ENCODE measurements around the gene CST2.
"Not testable (repeated sequence)": the region's sequence is repeated elsewhere in the genome, so short reads cannot be mapped to it uniquely, and the experiment has no call there.

Gene CST2

DNA sequence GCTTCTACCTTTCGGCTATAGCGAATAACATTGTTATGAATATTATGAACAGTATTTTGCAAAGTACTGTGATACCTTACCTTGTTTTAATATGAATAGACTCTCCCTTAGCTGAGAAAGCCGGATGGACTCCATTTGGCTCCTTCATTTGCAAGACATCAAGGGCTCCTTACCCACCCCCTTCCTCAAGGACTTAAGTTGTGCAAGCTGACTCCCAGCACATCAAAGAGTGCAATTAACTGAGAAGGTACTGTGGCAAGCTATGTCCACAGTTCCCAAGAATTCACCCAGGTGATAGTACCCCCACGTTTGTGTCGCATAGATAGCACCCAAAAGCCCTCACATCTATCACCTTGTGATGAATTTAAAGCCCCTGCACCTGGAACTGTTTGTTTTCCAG, 41.8 kb upstream of the CST2 start:
- no peak for TF ChIP-seq ZFX (IDR thresholded peaks at IDR 0.05; ENCODE audit: borderline replicate concordance)
- TF ChIP-seq, protein P1, sequence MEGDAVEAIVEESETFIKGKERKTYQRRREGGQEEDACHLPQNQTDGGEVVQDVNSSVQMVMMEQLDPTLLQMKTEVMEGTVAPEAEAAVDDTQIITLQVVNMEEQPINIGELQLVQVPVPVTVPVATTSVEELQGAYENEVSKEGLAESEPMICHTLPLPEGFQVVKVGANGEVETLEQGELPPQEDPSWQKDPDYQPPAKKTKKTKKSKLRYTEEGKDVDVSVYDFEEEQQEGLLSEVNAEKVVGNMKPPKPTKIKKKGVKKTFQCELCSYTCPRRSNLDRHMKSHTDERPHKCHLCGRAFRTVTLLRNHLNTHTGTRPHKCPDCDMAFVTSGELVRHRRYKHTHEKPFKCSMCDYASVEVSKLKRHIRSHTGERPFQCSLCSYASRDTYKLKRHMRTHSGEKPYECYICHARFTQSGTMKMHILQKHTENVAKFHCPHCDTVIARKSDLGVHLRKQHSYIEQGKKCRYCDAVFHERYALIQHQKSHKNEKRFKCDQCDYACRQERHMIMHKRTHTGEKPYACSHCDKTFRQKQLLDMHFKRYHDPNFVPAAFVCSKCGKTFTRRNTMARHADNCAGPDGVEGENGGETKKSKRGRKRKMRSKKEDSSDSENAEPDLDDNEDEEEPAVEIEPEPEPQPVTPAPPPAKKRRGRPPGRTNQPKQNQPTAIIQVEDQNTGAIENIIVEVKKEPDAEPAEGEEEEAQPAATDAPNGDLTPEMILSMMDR (IDR thresholded peaks at IDR 0.05): no peak
- H3K27ac ChIP-seq: no peak overlapping the region

DNA sequence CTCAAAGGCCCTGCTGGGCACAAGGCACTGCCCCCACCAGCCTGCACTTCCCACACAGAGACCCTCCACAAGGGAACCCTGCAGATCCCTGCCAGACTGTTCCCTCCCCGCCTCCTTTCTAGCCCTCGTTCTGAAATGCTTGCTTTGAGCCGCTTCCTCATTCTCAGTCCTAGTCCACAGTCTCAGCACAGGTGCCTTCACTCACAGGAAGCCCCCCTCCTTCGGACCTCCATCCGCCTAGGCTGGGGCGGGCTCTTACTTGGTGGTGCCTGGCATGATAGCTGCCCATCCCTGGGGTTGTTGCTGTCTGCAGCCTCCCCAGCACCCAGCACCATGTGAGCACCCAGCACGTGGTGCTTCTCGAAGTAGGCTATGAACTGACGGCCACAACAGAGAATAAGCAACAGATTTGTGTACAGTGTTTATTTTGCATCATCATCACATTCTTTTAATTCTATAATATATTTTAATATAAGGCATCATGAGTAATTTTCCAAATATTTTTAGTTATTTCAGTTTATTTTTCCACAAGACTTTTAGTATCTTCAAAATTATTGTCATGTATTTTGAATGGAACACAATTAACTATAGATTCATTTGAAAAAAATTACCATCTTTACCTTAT, 40.7 kb upstream of the CST2 start:
- TF ChIP-seq, protein P1 (IDR thresholded peaks at IDR 0.05): no peak
- no peak for TF ChIP-seq ZFX (IDR thresholded peaks at IDR 0.05; ENCODE audit: borderline replicate concordance)
- H3K27ac ChIP-seq: no peak overlapping the region

DNA sequence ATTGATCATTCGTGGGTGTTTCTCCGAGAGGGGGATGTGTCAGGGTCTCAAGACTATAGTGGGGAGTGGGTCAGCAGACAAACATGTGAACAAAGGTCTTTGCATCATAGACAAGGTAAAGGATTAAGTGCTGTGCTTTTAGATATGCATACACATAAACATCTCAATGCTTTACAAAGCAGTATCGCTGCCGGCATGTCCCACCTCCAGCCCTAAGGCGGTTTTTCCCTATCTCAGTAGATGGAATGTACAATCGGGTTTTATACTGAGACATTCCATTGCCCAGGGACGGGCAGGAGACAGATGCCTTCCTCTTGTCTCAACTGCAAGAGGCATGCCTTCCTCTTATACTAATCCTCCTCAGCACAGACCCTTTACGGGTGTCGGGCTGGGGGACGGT, 34.2 kb upstream of the CST2 start:
- not testable (repeated sequence) for H3K27ac ChIP-seq

DNA sequence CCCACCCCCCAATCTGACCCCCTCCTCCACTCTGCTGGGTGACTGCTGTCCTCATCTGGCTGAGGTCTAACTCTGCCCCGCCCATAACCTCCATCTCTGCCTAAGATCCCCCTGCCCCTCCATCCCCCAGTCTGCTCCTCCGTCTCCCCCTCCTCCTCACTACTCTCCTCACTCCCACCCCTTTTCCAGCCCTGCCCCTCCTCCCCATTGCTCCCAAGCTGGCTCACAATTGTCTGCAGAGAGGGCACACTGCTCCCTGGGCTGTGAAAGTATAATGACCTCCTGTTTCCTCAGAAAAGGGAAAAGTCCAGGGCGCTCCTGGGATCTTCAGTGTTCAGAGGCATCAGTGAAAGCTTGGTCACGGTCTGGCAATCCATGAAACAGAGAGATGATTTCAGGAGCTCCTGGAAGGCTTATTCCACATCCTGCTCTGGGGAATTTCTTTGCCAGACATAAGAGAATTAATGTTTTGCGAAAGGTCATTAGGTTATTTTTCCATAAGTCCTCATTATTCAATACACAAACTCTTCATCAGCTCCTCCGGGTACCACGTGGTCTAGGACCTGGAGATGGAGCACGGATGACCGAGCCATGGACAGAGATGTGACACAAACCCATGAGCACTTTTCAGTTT, 31.6 kb upstream of the CST2 start:
- no peak overlapping the region for H3K27ac ChIP-seq
- no peak for TF ChIP-seq ZFX (IDR thresholded peaks at IDR 0.05; ENCODE audit: borderline replicate concordance)
- TF ChIP-seq, protein P1 (IDR thresholded peaks at IDR 0.05): no peak

DNA sequence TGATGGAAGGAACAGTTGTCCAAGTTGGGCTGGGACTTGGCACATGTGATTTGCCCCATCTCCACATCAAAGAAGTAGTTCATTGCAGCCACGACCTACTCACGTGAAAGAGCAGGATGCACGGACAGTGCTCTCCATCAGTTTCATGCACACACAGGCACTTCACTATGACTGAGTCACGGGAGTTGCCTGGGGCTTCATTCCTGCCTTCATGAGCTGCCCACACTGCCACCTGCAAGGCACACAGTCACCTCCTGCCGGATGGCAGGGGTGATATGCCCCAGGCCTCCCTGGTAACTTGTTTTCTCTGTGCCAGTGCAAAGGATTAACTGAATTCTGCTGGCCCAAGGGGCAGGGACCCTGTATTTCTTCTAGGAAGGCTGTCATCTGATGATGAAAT, 30.2 kb upstream of the CST2 start:
- no peak for TF ChIP-seq ZFX (IDR thresholded peaks at IDR 0.05; ENCODE audit: borderline replicate concordance)
- TF ChIP-seq, protein P1 (IDR thresholded peaks at IDR 0.05): no peak
- no peak overlapping the region for H3K27ac ChIP-seq

DNA sequence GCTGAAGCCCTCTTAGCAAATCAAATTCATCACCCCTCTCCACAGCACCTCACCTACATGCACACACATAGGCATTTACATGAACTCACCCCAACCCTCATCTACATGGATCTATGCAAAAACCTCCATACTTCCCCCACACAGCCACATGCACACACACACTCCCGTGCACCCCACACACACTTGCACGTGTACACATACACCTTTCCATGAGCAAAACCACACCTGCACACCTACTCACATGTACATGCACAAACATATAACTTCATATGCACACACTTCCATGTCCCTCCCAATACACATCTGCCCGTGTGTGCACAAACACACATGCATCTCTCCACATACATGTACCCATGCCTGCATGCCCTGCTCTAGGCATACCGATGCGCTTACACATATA, 29.7 kb upstream of the CST2 start:
- TF ChIP-seq ZFX (IDR thresholded peaks at IDR 0.05; ENCODE audit: borderline replicate concordance): no peak
- TF ChIP-seq, protein P1 (IDR thresholded peaks at IDR 0.05): no peak

DNA sequence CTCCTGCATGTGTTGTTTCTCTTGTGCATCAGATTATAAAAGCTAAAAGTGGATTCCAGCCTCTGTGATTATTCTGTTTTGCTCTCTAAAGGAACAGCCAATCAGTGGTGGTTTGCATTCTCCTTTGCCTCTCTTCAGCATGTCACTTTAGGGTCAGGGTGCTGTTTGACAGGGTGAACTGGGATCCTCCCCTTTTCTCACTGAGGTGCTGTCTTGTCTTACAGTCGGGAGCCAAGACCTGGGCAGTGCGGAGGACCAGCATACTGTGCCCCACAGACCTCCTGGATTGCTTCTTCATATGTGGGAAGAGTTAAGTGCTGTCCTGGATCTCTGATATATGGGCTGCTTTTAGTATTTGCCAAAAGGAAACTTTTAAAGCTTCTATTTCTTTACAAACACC, 15.2 kb upstream of the CST2 start:
- H3K27ac ChIP-seq: no peak overlapping the region
- TF ChIP-seq, protein P1 (IDR thresholded peaks at IDR 0.05): no peak
- no peak for TF ChIP-seq ZFX (IDR thresholded peaks at IDR 0.05; ENCODE audit: borderline replicate concordance)

More for the DNA sequence above, 29.7 kb upstream of the CST2 start:
- H3K27ac ChIP-seq: no peak overlapping the region

Data from 22Rv1 (cell line).